CD4-positive, alpha-beta T cell treated with Interleukin-17A for 4 hours (primary cell): ENCODE results near the gene G2E3.
A peak's percentile ranks its signal among the peaks of the same experiment; 100 is the strongest.
"Not testable (repeated sequence)": the region's sequence is repeated elsewhere in the genome, so short reads cannot be mapped to it uniquely, and the experiment has no call there.

Experiments used
- DNase-seq: peaks from one replicate; pipeline ENCODE4 v3.0.0-alpha.2; 2020; ENCODE audit warnings: mixed read lengths

Gene G2E3, protein sequence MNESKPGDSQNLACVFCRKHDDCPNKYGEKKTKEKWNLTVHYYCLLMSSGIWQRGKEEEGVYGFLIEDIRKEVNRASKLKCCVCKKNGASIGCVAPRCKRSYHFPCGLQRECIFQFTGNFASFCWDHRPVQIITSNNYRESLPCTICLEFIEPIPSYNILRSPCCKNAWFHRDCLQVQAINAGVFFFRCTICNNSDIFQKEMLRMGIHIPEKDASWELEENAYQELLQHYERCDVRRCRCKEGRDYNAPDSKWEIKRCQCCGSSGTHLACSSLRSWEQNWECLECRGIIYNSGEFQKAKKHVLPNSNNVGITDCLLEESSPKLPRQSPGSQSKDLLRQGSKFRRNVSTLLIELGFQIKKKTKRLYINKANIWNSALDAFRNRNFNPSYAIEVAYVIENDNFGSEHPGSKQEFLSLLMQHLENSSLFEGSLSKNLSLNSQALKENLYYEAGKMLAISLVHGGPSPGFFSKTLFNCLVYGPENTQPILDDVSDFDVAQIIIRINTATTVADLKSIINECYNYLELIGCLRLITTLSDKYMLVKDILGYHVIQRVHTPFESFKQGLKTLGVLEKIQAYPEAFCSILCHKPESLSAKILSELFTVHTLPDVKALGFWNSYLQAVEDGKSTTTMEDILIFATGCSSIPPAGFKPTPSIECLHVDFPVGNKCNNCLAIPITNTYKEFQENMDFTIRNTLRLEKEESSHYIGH

DNA sequence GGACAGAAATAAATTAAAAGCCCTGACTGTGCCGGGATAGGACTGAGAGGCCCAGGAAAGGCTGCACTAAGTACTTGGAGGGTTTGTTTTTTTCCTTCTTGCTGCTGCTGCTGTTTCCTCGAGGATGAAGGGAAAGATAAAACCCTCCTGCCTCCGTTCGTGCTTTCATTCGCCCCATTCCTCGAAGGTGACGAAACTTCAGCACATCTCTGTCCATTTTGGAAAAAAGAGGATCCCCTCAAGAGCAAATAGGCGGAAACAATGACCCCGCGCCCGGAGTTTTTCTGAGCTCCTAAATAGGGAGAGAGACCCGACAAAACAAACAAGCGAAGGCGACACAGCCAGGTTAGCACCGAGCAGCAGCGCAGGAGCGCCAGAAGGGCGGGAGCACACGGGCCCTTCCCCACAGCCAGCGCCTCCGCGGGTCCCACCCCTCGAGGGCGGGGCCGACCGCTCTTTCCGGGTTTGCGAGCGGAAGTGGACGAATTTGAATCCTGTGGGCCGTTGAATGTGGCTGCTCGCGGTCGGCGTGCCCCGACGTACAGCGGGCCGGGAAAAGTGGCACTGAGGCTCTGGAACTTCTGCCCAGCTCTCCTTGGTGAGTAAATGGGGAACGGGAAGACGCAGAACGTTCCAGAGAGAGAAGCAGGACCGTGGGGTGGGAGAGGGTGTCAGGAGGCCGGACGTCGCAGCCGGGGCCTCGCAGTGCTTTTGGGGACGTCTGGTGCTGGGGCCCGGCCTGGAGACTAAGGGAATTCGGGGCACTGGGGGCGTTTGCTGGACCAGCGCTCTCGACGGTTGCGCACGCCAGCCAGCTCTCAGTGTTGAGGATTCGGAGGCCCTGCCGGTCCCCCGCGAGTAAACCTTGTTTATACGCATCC, at the start of gene G2E3:
TSS of gene G2E3 (plus strand) at position 484 of the 881 bp plus-strand sequence. CDS start 21,922 bp downstream, outside the sequence.
- DNase-seq, result peak; percentile 92

GRCh38 chr14:30517737-30518136, 41.2 kb upstream of the G2E3 start:
- no peak for DNase-seq

- DNase-seq, result no peak
Observed at GRCh38 chr14:30518867-30519560, 39.9 kb upstream of the G2E3 start.

- no peak for DNase-seq
Observed at GRCh38 chr14:30519961-30520360, 39.0 kb upstream of the G2E3 start.

DNA sequence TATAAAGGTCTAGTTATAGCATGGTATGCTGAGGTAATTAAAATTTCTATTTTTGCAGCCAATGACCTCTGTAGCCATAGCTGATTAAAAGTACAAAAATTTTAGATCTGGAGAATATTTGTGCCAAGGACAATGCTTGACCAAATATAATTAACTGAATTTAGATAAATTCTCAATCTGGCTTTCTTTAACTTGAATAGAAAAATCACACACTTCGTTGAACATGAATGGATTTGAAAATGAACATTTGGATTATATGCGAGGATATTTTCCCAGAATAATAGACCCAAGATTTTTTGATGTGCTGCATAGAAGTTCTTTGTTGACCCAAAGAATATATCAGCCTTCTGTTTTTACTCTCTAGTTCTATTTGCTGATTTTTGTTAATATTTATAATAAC, 38.4 kb upstream of the G2E3 start:
- DNase-seq, result no peak

- no peak for DNase-seq
Observed at GRCh38 chr14:30521899-30522736, 36.8 kb upstream of the G2E3 start.

DNA sequence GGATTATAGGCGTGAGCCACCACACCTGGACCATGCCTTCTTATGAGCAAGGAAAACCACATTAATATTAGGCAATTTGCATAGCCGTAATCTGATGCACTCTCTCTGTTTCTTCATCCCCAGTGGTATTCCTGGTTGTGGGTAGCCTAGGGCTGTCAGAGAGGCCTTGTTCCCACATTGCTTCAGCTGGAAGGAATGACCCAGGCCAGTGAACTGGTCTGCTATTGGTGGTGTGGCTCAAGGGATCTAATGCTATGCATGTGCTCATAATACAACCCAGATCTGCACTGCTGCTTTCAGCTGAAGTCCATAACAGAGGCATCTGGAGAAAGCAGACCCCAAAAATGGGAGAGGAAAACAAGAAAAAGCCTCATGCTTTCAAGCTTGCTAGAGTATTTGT, 33.1 kb upstream of the G2E3 start:
- DNase-seq, result no peak

- no peak for DNase-seq
Observed at GRCh38 chr14:30527196-30527595, 31.8 kb upstream of the G2E3 start.

GRCh38 chr14:30528119-30528518, 30.8 kb upstream of the G2E3 start:
- no peak for DNase-seq

DNA sequence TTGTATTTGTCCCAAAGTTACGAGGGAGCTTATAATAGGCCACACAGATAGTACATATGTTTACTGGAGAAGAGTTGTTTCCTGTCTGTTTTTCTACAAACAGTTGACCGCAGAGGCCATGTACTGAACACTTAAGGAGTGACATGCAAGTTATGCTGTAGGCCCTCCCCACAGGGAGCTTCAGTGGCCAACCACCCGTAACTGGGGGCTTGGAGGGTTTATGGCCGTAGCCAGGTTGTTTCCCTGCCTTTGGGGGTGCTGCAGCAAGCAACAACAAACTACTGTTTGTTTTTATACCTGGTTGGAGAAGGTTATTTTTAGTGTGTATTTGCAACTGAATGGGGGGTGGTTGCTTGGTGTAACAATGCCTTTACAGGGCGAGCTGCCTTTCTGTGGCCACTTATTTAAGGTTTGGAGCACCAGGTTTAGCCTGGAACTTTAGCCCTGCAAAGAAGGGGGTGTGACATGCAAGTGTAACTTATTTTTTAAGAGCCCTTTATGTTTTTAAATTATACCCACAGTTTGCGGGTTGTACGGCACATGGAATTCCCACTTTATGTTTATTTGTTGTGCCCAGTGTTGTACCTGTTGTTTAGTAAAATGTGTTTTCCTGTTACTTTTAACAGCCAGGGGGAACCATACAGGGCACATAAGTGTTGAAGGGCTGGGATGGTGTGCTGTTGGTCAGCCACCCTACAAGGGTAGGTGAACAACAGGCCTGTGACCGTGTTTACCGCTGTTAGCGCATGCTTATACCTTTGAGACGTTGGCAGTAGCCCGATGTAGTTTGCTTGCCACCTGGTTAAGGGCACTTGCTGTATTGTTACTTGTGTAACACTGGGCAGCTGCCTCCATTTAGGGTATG, 29.9 kb upstream of the G2E3 start:
- DNase-seq, result no peak

DNA sequence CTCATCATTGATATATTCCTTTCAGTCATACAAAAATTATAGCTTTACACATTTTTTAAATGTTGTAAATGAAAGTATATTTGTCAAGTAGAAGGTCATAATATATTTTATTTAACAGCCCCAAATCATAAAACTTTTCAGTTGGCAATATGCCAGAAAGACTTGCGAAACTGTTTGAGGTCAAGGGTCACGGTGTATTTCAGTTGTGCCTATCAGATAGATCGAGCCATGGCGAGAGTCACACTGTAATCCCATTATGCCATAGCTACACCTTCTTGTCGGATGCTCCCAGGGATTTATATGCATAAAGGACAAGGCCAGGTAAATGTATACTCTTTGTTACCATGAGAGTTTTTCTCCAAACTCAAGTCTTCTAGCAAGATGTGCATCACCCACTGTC, 26.7 kb upstream of the G2E3 start:
- DNase-seq, result no peak

DNA sequence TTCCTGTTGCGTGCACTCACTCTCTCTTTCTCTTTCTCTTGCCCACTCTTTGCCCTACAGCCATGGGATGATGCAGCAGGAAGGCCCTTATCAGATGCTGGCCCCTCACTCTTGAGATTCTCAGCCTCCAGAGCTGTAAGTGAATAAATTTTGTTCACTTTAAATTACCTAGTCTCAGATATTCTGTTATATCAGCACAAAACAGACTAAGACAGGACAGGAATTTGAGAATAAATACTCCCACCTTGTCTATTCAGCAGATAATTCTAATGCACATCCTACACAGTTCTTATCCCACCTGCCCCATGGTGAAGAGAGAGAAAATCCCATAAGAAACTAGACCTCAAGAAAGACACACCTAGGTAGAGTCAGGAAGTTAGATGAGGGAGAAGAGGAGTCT, 25.8 kb upstream of the G2E3 start:
- no peak for DNase-seq

DNA sequence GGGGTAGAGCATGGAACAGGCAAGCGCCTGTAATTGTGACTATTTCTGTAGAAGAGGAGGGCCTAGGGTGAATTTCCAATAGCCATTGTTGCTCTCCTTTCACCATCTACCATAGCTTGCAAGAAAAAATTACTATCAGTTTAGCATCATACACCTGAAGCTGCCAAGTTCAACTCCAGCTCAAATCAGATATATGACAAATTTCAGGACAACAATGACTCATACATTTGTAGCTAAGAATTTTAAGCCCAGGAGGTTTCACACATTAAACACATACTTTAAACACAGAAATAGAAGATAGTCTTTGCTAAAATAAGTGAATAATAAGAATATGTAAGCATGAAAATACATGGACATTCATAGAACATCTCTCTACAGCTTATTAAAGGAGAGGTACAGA, 17.6 kb upstream of the G2E3 start:
- no peak for DNase-seq

GRCh38 chr14:30546735-30547134, 12.2 kb upstream of the G2E3 start:
- not testable (repeated sequence) for DNase-seq

- no peak for DNase-seq
Observed at GRCh38 chr14:30547388-30548048, 11.4 kb upstream of the G2E3 start.

GRCh38 chr14:30550335-30550734, 8.6 kb upstream of the G2E3 start:
- DNase-seq, result no peak

DNA sequence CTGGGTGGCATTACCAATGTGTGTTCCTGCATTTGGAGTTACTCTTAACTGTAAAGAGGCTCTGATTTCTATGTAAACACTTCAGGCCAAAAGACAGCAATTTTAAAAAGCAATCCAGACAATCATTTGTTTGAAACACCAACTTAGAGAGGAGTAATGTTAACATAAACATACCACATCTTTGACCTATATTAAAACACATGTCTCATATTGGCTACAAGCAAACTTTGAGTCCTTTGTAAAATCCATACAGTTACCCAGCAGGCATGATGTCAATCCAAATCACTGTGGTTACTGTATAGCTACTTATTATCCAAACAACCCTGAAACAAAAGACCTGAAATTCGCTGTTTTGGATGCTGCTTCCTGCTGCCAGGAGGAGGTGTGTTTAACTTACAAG, 7.5 kb upstream of the G2E3 start:
- DNase-seq, result no peak

- DNase-seq, result no peak
Observed at GRCh38 chr14:30553311-30553989, 5.5 kb upstream of the G2E3 start.

DNA sequence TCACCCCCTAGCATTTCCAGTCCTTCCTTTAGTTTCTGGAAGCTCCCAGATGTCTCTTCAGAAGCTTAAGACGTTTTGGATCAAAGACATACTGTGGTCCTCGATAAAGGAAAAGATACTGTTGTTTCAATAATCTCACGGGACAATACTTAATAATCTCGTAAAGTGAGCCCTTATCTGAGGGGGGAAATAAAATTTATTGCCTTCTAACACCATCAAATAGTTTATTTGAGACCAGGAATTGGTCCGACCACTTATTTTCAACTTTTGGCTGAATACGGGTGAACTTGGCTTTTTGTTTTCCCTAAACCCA, 640 bp upstream of the G2E3 start:
- DNase-seq, result no peak

DNA sequence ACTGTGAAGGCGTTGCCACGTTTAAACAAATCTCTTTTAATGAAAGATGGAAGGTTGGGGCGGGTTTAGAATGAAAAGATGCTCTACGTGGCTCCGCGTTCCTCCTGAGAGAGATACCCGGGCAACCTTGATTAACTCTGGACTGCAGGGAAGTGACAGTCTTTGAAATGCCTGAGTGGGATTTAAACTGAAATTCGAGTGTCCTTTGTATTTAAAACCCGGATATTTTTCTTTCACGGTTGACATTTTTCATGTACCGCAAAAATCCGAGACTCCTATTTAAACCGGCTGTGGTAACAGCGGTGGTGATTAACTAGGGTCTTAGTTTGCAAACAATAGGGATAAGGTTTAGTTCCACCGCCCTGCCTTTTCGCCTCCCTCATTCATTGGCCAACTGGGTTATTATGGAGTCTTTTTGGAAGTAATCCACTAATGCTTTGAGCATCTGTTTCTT, 707 bp downstream of the G2E3 start:
- DNase-seq, result no peak
